SK-N-DZ (cell line): ENCODE data around the gene YIPF2. TPM values are rescaled to one million over a fixed set of nuclear protein-coding genes. Genes with fewer than 3 reads are reported as not detected.
"Not testable (repeated sequence)": the region's sequence is repeated elsewhere in the genome, so short reads cannot be mapped to it uniquely, and the experiment has no call there.

Source experiments
- DNase-seq: peaks from one replicate; pipeline ENCODE4 v3.0.0-alpha.2; 2015; ENCODE audit warnings: low spot score
- polyA plus RNA-seq, 2 experiments: library from polyadenylated mRNA; depleted of rRNA; stranded (reverse); fragments of >200 nt; gene quantifications; 2 replicates each; pipeline ENCODE4 v1.2.3, GENCODE V29; 2014

Gene YIPF2
- polyA plus RNA-seq (2014; cell fraction: cytosol; rRNA removed): 30.9 and 33.4 TPM in 2 replicates
- polyA plus RNA-seq (2014; cell fraction: nucleus; rRNA removed): 53.7 and 57.2 TPM in 2 replicates

- peak; percentile 98 for DNase-seq
Measured at GRCh38 chr19:10928563-10929401, at the start of gene YIPF2, which contains the start of gene TIMM29. YIPF2 (minus strand) TSS chr19:10928639; CDS start chr19:10928410, 229 bp downstream. TIMM29 (plus strand) TSS chr19:10928811; CDS start chr19:10928823, 12 bp downstream.

- DNase-seq: no peak
Measured at GRCh38 chr19:10977742-10978092, 49.3 kb upstream of the YIPF2 start.

- DNase-seq: no peak
Measured at GRCh38 chr19:10976131-10976892, 47.9 kb upstream of the YIPF2 start.

GRCh38 chr19:10975374-10976130 is 47.1 kb upstream of the YIPF2 start:
- DNase-seq: no peak

- DNase-seq: no peak
Measured at GRCh38 chr19:10971107-10971726, 42.8 kb upstream of the YIPF2 start.

GRCh38 chr19:10968527-10969135 is 40.2 kb upstream of the YIPF2 start:
- DNase-seq: no peak

GRCh38 chr19:10966809-10967208 is 38.4 kb upstream of the YIPF2 start:
- no peak for DNase-seq

- no peak for DNase-seq
Measured at GRCh38 chr19:10965398-10965797, 37.0 kb upstream of the YIPF2 start.

- DNase-seq: no peak
Measured at GRCh38 chr19:10964903-10965302, 36.5 kb upstream of the YIPF2 start.

- no peak for DNase-seq
Measured at GRCh38 chr19:10963865-10964264, 35.4 kb upstream of the YIPF2 start.

GRCh38 chr19:10962863-10963262 is 34.4 kb upstream of the YIPF2 start:
- no peak for DNase-seq

GRCh38 chr19:10961073-10961860 is 32.8 kb upstream of the YIPF2 start:
- no peak for DNase-seq

- DNase-seq: peak; percentile 93
Measured at GRCh38 chr19:10960314-10961072, 32.1 kb upstream of the YIPF2 start, which contains the start of gene SMARCA4. SMARCA4 (plus strand) TSS chr19:10961030; CDS start chr19:10984152, 23,122 bp downstream.

GRCh38 chr19:10959277-10959968 is 31.0 kb upstream of the YIPF2 start:
- DNase-seq: not testable (repeated sequence)

- DNase-seq: no peak
Measured at GRCh38 chr19:10952809-10953208, 24.4 kb upstream of the YIPF2 start.

GRCh38 chr19:10946958-10947657 is 18.7 kb upstream of the YIPF2 start:
- no peak for DNase-seq

- DNase-seq: no peak
Measured at GRCh38 chr19:10945264-10945663, 16.8 kb upstream of the YIPF2 start.

- DNase-seq: not testable (repeated sequence)
Measured at GRCh38 chr19:10943412-10943811, 15.0 kb upstream of the YIPF2 start.
